ENCODE measurements around the gene CTSC.

DNA sequence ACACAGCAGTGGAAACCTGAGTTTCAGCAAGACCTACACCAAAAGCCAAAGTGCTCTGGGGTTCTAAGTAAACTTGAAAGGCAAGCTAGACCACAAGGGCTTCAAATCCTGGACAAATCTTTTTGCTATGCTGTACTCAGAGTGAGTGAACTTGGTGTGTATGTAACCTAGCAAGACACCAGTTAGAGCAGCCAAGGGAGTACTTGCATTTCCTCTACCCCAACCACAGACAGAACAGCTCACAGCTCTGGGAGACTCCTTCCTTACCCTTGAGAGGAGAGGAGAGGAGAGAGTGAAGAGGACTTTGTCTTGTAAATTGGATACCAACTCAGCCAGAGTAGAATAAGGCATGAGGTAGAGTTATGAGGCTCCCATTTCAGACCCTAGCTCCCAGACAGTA is 71.4 kb downstream of the CTSC start:
- TF ChIP-seq CTCF (IDR thresholded peaks at IDR 0.05; ENCODE audit: low read depth, low read length, poor library complexity, severe bottlenecking) (no peak), EZH2phosphoT487 (IDR thresholded peaks at IDR 0.05; ENCODE audit: borderline replicate concordance, low read length) (no peak)
